Upper lobe of left lung (tissue), 4 donors: Measurements from ENCODE around the gene SFXN4.

Experiments used
- EP300 ChIP-seq, 4 donors: sonication (generic); formaldehyde crosslinking; IDR thresholded peaks; one replicate each; pipeline ENCODE4 v1.5.1; 2017; ENCODE audit warnings: antibody characterized with exemption in 4 of 4, control low read depth in 2 of 4
- POLR2A ChIP-seq, 4 donors: fragments of 450-650 bp; IDR thresholded peaks; one replicate each; pipeline ENCODE4 v1.5.1; 2016 to 2017; ENCODE audit warnings: antibody characterized with exemption in 4 of 4, mild to moderate bottlenecking in 2 of 4
- POLR2AphosphoS5 ChIP-seq, 2 donors: sonication (generic); formaldehyde crosslinking; IDR thresholded peaks; one replicate each; pipeline ENCODE4 v1.5.1; 2017; ENCODE audit warnings: antibody characterized with exemption in 2 of 2
- TF ChIP-seq, protein P1 (sequence below), 6 experiments: fragments of 450-650 bp in 4 of 6; fragments of 200-600 bp in 2 of 6; sonication (generic) in 2 of 6; IDR thresholded peaks; one replicate each; pipeline ENCODE4 v1.5.1; 2016 to 2019; ENCODE audit warnings: antibody characterized with exemption in 6 of 6

DNA sequence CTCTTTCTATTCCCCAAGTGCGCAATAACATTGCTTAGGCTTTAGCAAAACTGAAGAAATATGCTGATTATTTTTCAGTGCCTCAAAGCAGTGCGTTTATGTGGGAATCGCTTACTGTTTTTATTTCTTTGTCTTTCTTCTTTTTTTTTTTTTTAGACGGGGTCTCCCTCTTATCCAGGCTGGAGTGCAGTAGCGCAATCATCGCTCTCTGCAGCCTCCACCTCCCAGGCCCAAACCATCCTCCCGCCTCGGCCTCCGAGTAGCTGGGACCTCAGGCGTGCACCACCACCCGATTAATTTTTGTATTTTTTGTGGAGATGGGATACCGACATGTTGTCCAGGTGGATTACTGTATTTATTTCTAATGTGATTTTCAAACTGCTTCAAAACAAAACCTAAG is 60.4 kb downstream of the SFXN4 start:
- TF ChIP-seq POLR2AphosphoS5 (IDR thresholded peaks at IDR 0.05) (no peak), EP300 (IDR thresholded peaks at IDR 0.05) (no peak), POLR2A (IDR thresholded peaks at IDR 0.05) (no peak)
- TF ChIP-seq, protein P1, sequence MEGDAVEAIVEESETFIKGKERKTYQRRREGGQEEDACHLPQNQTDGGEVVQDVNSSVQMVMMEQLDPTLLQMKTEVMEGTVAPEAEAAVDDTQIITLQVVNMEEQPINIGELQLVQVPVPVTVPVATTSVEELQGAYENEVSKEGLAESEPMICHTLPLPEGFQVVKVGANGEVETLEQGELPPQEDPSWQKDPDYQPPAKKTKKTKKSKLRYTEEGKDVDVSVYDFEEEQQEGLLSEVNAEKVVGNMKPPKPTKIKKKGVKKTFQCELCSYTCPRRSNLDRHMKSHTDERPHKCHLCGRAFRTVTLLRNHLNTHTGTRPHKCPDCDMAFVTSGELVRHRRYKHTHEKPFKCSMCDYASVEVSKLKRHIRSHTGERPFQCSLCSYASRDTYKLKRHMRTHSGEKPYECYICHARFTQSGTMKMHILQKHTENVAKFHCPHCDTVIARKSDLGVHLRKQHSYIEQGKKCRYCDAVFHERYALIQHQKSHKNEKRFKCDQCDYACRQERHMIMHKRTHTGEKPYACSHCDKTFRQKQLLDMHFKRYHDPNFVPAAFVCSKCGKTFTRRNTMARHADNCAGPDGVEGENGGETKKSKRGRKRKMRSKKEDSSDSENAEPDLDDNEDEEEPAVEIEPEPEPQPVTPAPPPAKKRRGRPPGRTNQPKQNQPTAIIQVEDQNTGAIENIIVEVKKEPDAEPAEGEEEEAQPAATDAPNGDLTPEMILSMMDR (IDR thresholded peaks at IDR 0.05) = no peak
